NCI-H345 treated with DMSO at 0.1 percent for 48 hours (cell line): ENCODE measurements around the gene PARP4.
"Not testable (repeated sequence)": the region's sequence is repeated elsewhere in the genome, so short reads cannot be mapped to it uniquely, and the experiment has no call there.

Experiments
- DNase-seq: peaks from one replicate; lab custom pipeline; 2025; ENCODE audit not compliant: unreplicated experiment; lab: John Stamatoyannopoulos, UW

The PARP4 gene

DNA sequence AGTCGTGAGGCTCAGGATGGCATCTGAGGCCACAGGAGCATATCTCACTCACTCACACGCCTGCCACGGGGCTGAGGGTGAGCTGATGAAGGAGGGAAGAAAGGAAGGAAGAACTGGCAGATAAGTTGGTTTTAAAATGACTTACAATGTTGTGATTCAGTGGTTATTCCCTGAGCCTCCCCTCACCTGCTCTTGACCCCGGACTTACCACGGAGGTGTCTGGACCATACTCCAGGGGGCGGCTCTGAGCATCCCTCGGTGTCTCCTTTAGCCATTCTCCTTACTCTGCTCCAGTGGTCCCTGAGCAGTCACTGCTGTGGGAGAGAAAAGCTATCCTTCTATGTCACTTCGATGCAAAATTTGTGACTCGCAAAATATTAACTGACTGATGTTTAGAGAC, 141.3 kb downstream of the PARP4 start:
- DNase-seq = not testable (repeated sequence)
